Astrocyte (in vitro differentiated cells and primary cell): ENCODE measurements around the gene INHBC. TPM values are rescaled to one million over a fixed set of nuclear protein-coding genes. Genes with fewer than 3 reads are reported as not detected.
"Not testable (repeated sequence)": the region's sequence is repeated elsewhere in the genome, so short reads cannot be mapped to it uniquely, and the experiment has no call there.

Experiments
- DNase-seq: peaks from one replicate; pipeline ENCODE4 v3.0.0-alpha.2; 2010; ENCODE audit warnings: low read depth
- FAIRE-seq: peaks from 2 replicates; lab custom pipeline; 2011; peaks lifted over from hg19 to GRCh38; lab: Jason Lieb, UNC
- H2AFZ ChIP-seq: 2 replicates; pipeline ENCODE4 v1.6.0; 2012; ENCODE audit warnings: low read depth, low read length, inconsistent platforms
- H3K27ac ChIP-seq: 2 replicates; pipeline ENCODE4 v1.5.1; 2011; ENCODE audit warnings: low read depth, low read length, inconsistent platforms
- H3K27me3 ChIP-seq: 2 replicates; pipeline ENCODE4 v1.6.0; 2011; ENCODE audit warnings: low read length, inconsistent platforms; ENCODE audit not compliant: insufficient read depth
- H3K36me3 ChIP-seq: 2 replicates; pipeline ENCODE4 v1.5.1; 2011; ENCODE audit warnings: low read length, inconsistent platforms; ENCODE audit not compliant: insufficient read depth
- H3K4me1 ChIP-seq: 2 replicates; pipeline ENCODE4 v1.5.1; 2011; ENCODE audit warnings: low read length, inconsistent platforms; ENCODE audit not compliant: insufficient read depth
- H3K4me2 ChIP-seq: 2 replicates; pipeline ENCODE4 v1.6.0; 2012; ENCODE audit warnings: low read length, inconsistent platforms
- H3K4me3 ChIP-seq: 2 replicates; pipeline ENCODE4 v1.5.1; 2011; ENCODE audit warnings: low read depth, mild to moderate bottlenecking, low read length, inconsistent platforms; ENCODE audit not compliant: insufficient read depth
- H3K79me2 ChIP-seq: 2 replicates; pipeline ENCODE4 v1.6.0; 2012; ENCODE audit warnings: mild to moderate bottlenecking, low read length, inconsistent platforms; ENCODE audit not compliant: insufficient read depth
- H3K9ac ChIP-seq: 2 replicates; pipeline ENCODE4 v1.6.0; 2012; ENCODE audit warnings: mild to moderate bottlenecking, low read length, inconsistent platforms
- H3K9me3 ChIP-seq: 2 replicates; pipeline ENCODE4 v1.5.1; 2012; ENCODE audit warnings: low read depth, mild to moderate bottlenecking, low read length, inconsistent platforms; ENCODE audit not compliant: insufficient read depth
- H4K20me1 ChIP-seq: 2 replicates; pipeline ENCODE4 v1.6.0; 2012; ENCODE audit warnings: low read length, inconsistent platforms; ENCODE audit not compliant: insufficient read depth
- H3K27ac Mint-ChIP-seq: one replicate; pipeline ENCODE4 v1.8.0; 2021; ENCODE audit warnings: mild to moderate bottlenecking, mixed read lengths; ENCODE audit not compliant: unreplicated experiment
- H3K27me3 Mint-ChIP-seq: one replicate; pipeline ENCODE4 v1.8.0; 2021; ENCODE audit warnings: low read depth, mixed read lengths; ENCODE audit not compliant: unreplicated experiment
- H3K36me3 Mint-ChIP-seq: one replicate; pipeline ENCODE4 v1.8.0; 2021; ENCODE audit warnings: low read depth, mixed read lengths; ENCODE audit not compliant: unreplicated experiment
- H3K4me1 Mint-ChIP-seq: one replicate; pipeline ENCODE4 v1.8.0; 2021; ENCODE audit warnings: low read depth, mixed read lengths; ENCODE audit not compliant: unreplicated experiment
- H3K4me3 Mint-ChIP-seq: one replicate; pipeline ENCODE4 v1.8.0; 2021; ENCODE audit warnings: mild to moderate bottlenecking, moderate library complexity, mixed read lengths; ENCODE audit not compliant: unreplicated experiment
- H3K9me3 Mint-ChIP-seq: one replicate; pipeline ENCODE4 v1.8.0; 2021; ENCODE audit warnings: mild to moderate bottlenecking, mixed read lengths; ENCODE audit not compliant: unreplicated experiment
- CTCF ChIP-seq: IDR thresholded peaks from 2 replicates; pipeline ENCODE4 v1.5.1; 2011; ENCODE audit warnings: low read depth, mild to moderate bottlenecking, inconsistent platforms, low read length, moderate library complexity; ENCODE audit not compliant: insufficient read depth
- EZH2 ChIP-seq: IDR thresholded peaks from 2 replicates; pipeline ENCODE4 v1.6.1; 2012; ENCODE audit warnings: mild to moderate bottlenecking, low read length, inconsistent platforms; ENCODE audit not compliant: insufficient read depth
- total RNA-seq: library from RNA; stranded (reverse); gene quantifications from 2 replicates; pipeline ENCODE4 v1.2.1, GENCODE V29; 2021

Gene INHBC
- total RNA-seq, 1 donor from 2014 or later, result not detected

- Histone ChIP-seq H3K9me3 (no peaks in the 10 kb centered on the region), H3K36me3 (no peaks in the 10 kb centered on the region), H4K20me1 (peaks cover 20% of the 10 kb centered on the region), H3K4me3 (no peak overlapping the region), H3K27ac (no peak overlapping the region), H3K4me2 (no peak overlapping the region), H3K9ac (no peak overlapping the region), H3K27me3 (no peaks in the 10 kb centered on the region), H3K4me1 (no peaks in the 10 kb centered on the region), H2AFZ (no peak overlapping the region), H3K79me2 (peaks cover 44% of the 10 kb centered on the region)
- Mint-ChIP-seq H3K27me3 (no peaks in the 10 kb centered on the region), H3K4me3 (no peak overlapping the region), H3K9me3 (no peaks in the 10 kb centered on the region), H3K27ac (no peak overlapping the region), H3K36me3 (peaks cover 2% of the 10 kb centered on the region), H3K4me1 (no peaks in the 10 kb centered on the region)
- DNase-seq (no peak), FAIRE-seq (no peak)
- TF ChIP-seq EZH2, result no peak
- TF ChIP-seq CTCF, result no peak
Measured at GRCh38 chr12:57410534-57410933, 24.1 kb upstream of the INHBC start.

GRCh38 chr12:57414160-57414559 lies 20.4 kb upstream of the INHBC start:
- H3K9ac ChIP-seq, H3K4me1 Mint-ChIP-seq, H3K27ac Mint-ChIP-seq, H3K4me1 ChIP-seq, H3K4me2 ChIP-seq, H3K27me3 Mint-ChIP-seq, FAIRE-seq, H3K9me3 ChIP-seq, H3K9me3 Mint-ChIP-seq, H2AFZ ChIP-seq, H3K36me3 Mint-ChIP-seq, H3K4me3 Mint-ChIP-seq, DNase-seq, H3K36me3 ChIP-seq, H3K27me3 ChIP-seq, H3K27ac ChIP-seq, H3K4me3 ChIP-seq: not testable (repeated sequence)
- H4K20me1 ChIP-seq, result peaks cover 24% of the 10 kb centered on the region
- H3K79me2 ChIP-seq, result peaks cover 61% of the 10 kb centered on the region

GRCh38 chr12:57415088-57415487 lies 19.5 kb upstream of the INHBC start:
- Histone ChIP-seq H3K4me2 (no peak overlapping the region), H3K9me3 (no peaks in the 10 kb centered on the region), H2AFZ (no peak overlapping the region), H3K4me3 (no peak overlapping the region), H3K36me3 (no peaks in the 10 kb centered on the region), H4K20me1 (peaks cover 28% of the 10 kb centered on the region), H3K27ac (no peak overlapping the region), H3K9ac (no peak overlapping the region), H3K27me3 (no peaks in the 10 kb centered on the region), H3K79me2 (peaks cover 68% of the 10 kb centered on the region), H3K4me1 (no peaks in the 10 kb centered on the region)
- no peak overlapping the region for H3K4me3 Mint-ChIP-seq
- FAIRE-seq (no peak), DNase-seq (no peak)
- no peaks in the 10 kb centered on the region for H3K27me3 Mint-ChIP-seq
- no peaks in the 10 kb centered on the region for H3K9me3 Mint-ChIP-seq
- H3K4me1 Mint-ChIP-seq, result no peaks in the 10 kb centered on the region
- H3K36me3 Mint-ChIP-seq, result peaks cover 2% of the 10 kb centered on the region
- TF ChIP-seq EZH2 (no peak), CTCF (no peak)
- H3K27ac Mint-ChIP-seq, result no peak overlapping the region
